HG02763 (cell line): ENCODE measurements around the gene ZCCHC2.

Experiments
- ATAC-seq: cut with Tn5 transposase; IDR thresholded peaks from one replicate; pipeline ENCODE4 v1.9.1; 2021; ENCODE audit warnings: mild to moderate bottlenecking, moderate library complexity; ENCODE audit not compliant: unreplicated experiment

ZCCHC2 gene

DNA sequence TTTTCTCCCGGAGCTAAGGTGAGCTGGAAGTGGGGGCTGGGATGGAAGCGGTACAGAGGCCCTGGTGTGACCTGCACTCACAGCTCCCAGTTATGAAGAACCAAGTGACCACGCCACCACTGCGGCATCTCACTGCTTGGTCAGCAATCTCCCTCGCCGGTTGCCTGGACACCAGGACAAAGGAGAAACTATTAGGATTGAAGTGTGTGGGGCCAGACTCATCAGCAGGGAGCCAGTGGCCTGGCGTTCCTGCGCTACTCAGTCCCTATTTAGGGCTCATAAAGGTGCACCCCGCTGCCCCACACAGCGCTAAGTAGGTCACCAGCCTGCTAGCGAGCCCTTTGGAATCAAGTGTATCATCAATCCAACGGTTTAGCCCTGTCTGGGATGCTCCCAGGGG, 82.9 kb downstream of the ZCCHC2 start:
- ATAC-seq, result no peak

DNA sequence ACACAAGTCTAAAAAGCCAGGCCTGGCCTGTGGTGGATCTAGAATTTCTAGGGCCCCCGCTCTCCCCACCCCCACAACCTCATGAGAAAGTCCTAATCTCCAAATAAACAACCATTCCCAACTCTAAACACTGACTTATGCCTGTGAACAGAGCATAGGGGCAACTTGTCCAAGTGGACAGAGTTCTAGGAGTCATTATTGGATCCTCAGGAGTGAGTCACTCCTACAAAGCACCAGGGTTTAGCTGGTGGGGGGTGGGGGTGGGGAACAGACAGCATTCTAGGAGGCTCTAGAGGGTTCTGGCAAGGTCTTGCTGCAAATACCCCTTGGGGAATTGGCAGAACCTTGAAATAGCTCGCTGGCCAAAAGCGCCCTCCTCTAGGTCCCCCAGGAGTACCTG, 83.3 kb downstream of the ZCCHC2 start:
- ATAC-seq, result no peak

GRCh38 chr18:62607302-62607701, 84.5 kb downstream of the ZCCHC2 start:
- no peak for ATAC-seq

GRCh38 chr18:62607708-62608428, 85.0 kb downstream of the ZCCHC2 start:
- ATAC-seq, result no peak

- ATAC-seq, result no peak
Measured at GRCh38 chr18:62609764-62610163, 86.9 kb downstream of the ZCCHC2 start.

GRCh38 chr18:62610351-62610700, 87.5 kb downstream of the ZCCHC2 start:
- ATAC-seq, result no peak

DNA sequence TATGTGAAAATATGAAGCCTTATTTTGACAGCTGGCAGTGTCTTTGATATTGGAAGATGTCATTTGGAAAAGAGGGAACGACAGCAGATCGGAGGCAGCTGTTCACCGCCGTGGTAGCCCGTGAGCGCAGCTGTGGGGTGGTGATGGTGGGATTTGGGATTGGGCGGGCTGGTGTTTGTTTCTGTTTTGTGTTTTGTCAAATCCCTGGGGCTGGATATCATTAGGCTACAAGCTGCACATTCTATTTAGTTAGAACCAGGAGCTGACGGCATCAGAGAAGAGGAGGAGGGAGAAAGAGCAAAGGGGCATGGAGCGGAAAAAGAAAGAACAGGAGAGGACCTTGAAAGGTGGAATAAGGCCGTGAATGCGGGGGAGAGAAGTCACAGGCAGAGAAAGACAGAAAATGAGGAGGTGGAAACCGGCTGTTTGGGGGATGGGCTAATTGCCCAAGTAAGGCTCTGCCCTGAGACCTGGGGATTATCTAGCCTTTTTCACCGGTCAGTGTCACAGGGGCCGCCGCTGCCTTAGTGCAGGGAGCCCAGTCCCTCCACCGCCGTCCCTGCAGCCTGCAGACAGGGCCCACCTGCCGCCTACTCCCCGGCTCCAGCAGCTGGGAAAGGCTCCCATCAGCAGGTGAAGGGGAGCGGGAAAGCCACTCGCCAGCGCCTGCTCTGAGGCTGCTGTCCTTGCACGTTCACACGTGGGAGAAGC, 88.0 kb downstream of the ZCCHC2 start:
- ATAC-seq, result no peak

DNA sequence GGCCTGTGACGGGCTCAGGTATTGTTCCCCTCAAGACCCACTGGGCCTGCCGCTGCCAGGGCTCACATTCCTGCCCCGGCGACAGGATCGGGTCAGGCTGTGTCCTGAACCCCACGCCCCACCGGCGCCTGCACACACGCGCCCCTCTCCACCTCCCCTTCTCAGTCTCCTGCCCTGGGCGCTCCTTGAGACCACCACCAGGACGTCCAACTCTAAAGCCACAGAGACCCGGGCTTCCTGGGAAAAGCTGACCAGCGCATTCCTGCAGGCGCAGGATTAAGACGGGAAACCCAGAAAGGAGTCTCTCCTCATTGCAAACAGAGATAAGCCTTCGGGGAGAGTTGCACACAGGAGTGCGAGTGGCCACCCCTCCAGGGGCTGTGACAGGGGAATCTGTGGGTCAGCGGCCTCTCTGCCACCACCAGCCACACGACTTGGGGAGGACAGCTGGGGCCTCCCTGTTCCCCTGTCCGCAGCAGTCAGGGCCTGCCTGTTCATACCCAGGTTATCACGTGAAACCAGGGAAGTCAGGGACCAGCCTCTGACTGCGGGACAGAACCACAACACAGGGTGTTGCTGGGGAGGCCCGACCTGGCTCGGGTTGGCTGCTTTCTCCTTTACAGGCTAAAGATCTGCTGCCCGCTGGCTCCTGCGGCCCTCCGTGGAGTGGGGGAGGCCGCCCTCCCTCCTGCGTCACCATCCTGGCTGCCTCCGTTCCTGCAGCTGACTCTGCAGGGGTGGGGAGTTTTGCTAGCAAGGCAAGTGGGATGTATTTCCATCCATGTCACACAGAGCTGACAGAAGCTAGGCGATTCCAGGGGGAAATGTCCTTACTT, 88.8 kb downstream of the ZCCHC2 start:
- no peak for ATAC-seq

- no peak for ATAC-seq
Measured at GRCh38 chr18:62612289-62612645, 89.4 kb downstream of the ZCCHC2 start.

DNA sequence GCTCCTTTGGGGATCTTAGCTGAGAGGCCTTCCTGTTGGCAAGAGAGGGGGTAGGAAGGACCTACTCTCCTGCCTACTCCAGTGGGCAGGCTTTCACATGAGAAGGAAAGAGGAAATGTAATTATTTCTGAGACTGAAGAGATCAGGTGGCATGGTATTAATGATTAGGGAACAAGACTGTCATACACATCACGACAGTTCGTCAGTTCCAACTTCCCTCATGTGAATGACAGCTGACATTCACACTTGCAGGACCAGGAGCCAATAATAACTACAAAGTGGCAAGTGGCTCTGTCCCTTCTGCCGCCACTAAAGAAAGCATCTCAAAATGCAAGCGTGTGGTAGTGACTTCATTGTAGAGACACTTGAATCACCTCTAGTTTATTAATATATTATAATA, 90.0 kb downstream of the ZCCHC2 start:
- no peak for ATAC-seq

DNA sequence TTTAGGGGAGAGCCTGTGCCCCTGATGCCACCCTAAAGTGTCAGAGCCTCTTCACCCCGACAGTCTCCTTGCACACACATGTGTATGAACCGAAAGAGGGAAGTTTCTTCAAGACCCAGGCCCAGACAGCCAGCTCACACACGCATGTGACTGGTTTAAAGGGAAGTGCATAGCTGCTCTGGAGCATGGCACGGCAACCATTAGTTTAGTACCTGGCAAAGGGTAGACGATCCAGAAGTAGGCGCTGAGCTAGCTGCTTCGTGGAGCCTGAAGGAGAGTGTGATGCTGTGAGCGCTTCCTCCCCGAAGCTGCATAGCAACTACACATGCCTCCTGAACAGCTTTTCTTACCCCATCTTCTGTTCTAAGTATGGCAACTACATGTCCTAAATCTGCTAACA, 91.7 kb downstream of the ZCCHC2 start:
- ATAC-seq, result no peak

DNA sequence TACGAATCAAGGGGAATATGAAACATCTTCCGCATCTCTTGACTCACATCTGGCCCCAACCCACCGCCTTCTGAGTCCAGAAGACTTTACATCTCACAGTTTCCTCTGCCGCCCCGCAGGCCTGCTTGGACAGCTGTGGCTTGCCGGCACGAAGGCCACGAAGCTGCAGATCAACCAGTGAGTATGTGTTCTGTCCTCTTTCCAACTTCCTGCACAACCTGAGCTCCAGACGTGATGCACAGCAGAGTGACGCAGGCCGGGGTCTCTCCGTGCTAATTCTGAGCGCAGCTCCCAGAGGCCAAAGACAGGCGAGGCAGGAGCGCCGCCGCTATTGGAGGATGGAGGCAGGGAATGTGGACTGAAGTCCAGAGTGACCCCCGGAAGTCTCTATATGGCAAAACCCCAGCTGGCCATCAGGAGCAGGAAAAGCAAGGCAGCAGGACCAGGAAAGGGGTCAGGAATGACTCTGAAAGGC, 93.5 kb downstream of the ZCCHC2 start:
- ATAC-seq, result no peak

GRCh38 chr18:62617793-62618591, 95.2 kb downstream of the ZCCHC2 start:
- no peak for ATAC-seq

- no peak for ATAC-seq
Measured at GRCh38 chr18:62618735-62619134, 95.9 kb downstream of the ZCCHC2 start.

DNA sequence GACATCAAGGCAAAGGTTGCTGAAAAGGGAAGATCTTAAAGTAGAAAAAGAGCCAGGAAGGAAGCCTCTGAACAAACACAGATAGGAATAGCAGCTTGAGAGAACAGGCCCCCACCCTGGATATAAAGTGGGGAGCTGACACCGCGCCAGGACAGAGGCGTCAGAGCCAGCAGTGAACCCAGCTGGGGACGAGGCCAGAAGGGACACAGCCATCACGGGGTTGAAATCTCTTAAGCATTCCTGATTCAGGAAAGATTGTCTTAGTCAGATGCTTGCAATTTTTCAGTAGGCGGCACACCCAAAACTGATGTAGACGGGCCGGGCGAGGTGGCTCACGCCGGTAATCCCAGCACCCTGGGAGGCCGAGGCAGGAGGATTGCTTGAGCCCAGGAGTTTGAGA, 98.7 kb downstream of the ZCCHC2 start:
- ATAC-seq, result no peak

DNA sequence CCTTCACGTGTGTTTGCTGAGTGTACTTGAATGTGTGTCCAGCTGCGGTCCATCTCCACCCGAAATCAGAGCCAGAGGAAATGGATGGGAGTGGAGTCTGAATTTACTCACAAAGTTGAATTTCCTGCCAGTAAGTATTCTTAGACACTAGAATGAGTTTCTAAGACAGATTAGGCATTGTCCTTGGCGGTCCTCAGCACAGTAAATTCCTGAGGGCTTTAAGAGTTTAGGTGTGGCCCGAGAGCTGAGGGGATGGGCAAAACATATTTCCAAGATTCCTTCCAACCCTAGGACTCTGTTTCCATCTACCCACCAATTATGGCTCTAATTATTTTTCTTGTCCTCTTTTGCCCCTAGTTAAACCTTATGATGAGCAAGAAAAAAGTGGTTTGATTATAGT, 102.2 kb downstream of the ZCCHC2 start:
- ATAC-seq, result no peak
